ENCODE results near the gene MEGF9. TPM values are rescaled to one million over a fixed set of nuclear protein-coding genes. Genes with fewer than 3 reads are reported as not detected.

MEGF9 gene
- total RNA-seq, 2 experiments from 2014 or later: 3.8 to 3.9 TPM

DNA sequence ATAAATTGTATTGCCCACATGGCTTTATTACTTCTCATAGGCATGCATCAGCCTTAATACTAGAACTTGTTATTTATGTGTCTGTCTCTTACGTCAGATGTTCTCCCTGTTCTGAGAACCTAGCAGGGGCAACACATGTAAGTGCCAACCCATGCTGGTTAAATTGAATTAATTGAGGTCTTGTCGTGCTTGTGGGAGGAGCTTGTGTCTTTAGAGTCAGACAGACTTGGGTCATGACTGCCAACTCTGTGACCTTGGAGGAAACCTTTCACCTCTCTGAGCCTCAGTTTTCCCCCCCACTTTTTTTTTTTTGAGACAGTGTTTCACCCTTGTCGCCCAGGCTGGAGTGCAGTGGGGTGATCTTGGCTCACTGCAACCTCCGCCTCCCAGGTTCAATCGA lies 2.2 kb upstream of the MEGF9 start:
- no peak overlapping the region for H3K4me3 Mint-ChIP-seq
- no peak overlapping the region for H3K27ac Mint-ChIP-seq
- H3K9me3 Mint-ChIP-seq: no peaks in the 10 kb centered on the region
- DNase-seq: no peak
- H3K4me1 Mint-ChIP-seq: peaks cover 22% of the 10 kb centered on the region
- H3K27me3 Mint-ChIP-seq: no peaks in the 10 kb centered on the region
- H3K36me3 Mint-ChIP-seq: no peaks in the 10 kb centered on the region

DNA sequence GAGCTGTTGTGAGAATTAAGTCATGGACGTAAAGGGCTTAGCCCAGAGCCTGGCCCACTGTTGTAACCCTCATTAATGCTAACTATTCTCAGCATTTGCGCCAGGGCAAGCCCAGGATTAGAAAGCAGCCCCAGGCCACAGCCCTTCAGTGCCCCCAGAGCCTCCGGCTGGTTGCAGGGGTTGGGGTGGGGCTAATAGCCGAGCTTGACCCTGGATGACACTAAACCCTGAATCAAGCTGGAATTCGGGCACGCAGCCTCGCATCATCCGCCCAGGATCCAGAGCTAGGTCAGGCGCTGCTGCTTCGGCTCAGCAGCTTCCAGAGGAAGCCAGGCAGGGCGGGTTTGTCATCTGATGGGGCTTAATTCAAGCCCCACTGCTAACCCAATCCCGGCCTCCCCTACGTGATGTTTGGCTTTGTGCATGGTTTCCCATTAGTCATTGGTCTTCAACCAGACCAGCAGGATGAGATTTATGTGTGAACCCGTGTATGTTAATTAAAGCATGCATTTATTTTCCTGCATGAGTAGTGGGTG lies 1.2 kb upstream of the MEGF9 start:
- H3K9me3 Mint-ChIP-seq: no peaks in the 10 kb centered on the region
- peak overlapping the region; percentile 84 for H3K4me3 Mint-ChIP-seq
- peaks cover 32% of the 10 kb centered on the region for H3K4me1 Mint-ChIP-seq
- no peak overlapping the region for H3K27ac Mint-ChIP-seq
- H3K27me3 Mint-ChIP-seq: no peaks in the 10 kb centered on the region
- DNase-seq: no peak
- no peaks in the 10 kb centered on the region for H3K36me3 Mint-ChIP-seq

DNA sequence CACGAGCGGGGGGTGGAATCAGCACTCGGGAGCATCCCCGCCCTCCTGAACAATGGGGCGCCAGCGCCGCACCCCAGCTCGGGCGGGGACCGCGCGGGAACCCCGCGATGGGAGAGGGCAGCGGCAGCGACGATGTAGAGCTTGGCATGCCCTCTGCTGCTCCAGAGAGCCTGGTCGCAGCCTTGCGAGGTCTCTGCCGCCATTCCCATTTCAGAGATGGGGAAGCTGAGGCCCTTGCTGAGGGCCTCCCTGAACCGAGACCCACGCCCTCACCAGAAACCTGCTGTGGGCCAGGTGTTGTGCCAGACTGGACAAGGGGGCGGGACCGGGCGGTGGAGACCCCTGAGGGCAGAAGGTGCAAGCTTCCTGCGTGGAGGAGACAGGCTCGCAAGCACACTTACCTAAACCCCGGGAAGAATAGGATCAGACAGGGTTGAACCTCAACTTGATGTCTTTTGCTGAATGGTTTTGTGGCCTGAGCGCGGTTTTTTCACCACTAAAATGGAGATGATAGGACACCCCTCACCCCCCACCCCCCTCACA lies 647 bp upstream of the MEGF9 start:
- H3K4me1 Mint-ChIP-seq: peaks cover 34% of the 10 kb centered on the region
- H3K27ac Mint-ChIP-seq: peak overlapping the region; percentile 48
- DNase-seq: no peak
- H3K36me3 Mint-ChIP-seq: no peaks in the 10 kb centered on the region
- H3K27me3 Mint-ChIP-seq: no peaks in the 10 kb centered on the region
- no peaks in the 10 kb centered on the region for H3K9me3 Mint-ChIP-seq
- H3K4me3 Mint-ChIP-seq: peak overlapping the region; percentile 84

DNA sequence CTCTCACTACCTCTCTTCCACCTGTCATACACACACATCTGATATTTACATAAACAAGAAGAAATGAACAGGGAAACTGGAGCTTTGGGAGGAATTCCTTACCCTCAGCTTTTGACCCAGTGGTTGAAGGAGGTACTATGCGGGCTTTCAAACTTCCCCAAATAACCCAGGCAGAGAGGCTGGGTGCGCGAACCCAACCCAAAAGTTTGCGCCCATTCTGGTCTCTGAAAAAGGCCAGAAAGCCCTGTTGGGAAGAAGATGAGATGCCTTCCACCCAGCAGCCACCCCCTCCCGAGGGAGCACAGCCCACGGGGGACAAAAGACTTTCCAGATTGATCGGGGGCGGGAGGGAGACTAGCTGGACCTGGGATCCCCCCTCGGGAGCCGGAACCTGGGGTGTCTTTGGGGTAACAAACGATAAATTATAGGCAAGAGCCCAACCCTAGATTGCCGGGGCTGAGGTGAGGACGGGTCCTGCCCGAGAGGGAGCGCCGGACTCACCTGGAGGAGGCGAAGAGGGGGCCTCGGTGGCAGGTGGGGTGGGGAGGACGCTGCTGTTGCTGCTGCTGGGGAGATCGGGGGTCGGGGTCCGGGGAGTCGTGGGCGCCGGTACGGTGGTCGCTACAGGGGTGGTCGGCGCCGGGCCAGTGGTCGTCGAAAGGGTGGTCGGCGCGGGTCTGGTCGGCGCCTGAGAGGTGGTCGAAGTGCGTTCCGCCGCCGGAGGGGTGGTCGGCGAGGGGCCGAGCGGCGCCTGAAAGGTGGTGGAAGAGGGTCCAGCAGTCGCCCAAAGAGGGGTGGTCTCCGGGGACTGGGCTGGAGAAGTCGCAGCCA lies 798 bp downstream of the MEGF9 start:
- H3K27me3 Mint-ChIP-seq: no peaks in the 10 kb centered on the region
- peaks cover 39% of the 10 kb centered on the region for H3K4me1 Mint-ChIP-seq
- H3K36me3 Mint-ChIP-seq: no peaks in the 10 kb centered on the region
- H3K4me3 Mint-ChIP-seq: peak overlapping the region; percentile 85
- H3K27ac Mint-ChIP-seq: peak overlapping the region; percentile 63
- no peak for DNase-seq
- no peaks in the 10 kb centered on the region for H3K9me3 Mint-ChIP-seq

DNA sequence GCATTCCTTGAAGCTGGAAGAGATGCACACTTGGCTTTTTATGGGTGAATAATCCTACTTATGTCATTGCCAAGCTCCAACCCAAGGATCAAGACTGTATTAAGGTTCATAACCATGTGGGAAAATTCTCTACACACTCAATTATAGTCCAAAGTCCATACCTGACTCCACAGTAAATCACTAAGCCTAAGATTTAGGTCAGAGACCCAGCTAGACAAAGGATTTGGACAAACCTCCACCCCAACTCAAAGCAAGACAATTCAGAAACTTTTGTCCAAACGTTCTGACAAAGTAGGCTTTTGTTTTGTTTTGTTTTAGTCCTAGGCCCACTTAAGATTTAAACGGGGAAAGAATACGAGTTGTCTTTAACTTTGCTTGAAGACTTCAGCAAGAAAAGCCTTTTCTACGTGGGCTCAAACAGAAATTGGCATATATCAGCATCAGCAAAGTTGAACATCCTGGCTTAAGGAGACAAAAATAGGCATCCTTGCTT lies 1.7 kb downstream of the MEGF9 start:
- Mint-ChIP-seq H3K36me3 (peaks cover under 1% of the 10 kb centered on the region), H3K27me3 (no peaks in the 10 kb centered on the region), H3K27ac (peak overlapping the region; percentile 75), H3K4me1 (peaks cover 39% of the 10 kb centered on the region), H3K9me3 (no peaks in the 10 kb centered on the region), H3K4me3 (peak overlapping the region; percentile 85)
- no peak for DNase-seq

DNA sequence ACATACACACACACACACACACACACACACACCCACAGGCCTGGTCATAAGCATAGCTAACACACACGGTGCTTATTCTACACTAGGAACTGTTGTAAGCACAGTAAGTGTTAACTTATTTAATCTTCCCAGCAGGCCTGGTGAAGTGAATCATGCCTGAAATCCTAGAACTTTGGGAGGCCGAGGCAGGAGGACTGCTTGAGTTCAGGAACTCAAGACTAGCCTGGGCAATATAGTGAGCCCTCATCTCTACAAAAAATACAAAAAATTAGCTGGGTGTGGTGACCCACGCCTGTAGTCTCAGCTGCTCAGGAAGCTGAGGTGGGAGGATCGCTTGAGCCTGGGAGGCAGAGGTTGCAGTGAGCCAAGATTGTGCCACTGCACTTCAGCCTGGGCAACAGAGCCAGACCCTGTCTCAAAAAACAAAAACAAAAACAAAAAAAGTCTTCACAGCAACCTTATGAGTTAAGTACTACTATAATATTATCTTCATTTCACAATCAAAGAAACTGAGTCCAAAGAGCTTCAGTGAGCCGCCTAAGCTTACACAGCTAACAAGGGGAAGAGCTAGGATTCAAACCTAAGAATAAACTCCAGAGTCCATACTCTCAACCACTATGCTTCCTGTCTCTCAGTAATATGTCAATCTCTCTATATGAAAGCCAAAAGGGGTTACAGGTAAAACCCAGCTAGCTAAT lies 2.3 kb downstream of the MEGF9 start:
- Mint-ChIP-seq H3K4me1 (peaks cover 39% of the 10 kb centered on the region), H3K27me3 (no peaks in the 10 kb centered on the region), H3K36me3 (peaks cover 2% of the 10 kb centered on the region), H3K4me3 (peak overlapping the region; percentile 85), H3K27ac (peak overlapping the region; percentile 75), H3K9me3 (no peaks in the 10 kb centered on the region)
- no peak for DNase-seq

- Mint-ChIP-seq H3K4me3 (no peak overlapping the region), H3K27me3 (no peaks in the 10 kb centered on the region), H3K27ac (peak overlapping the region; percentile 6), H3K4me1 (peaks cover 39% of the 10 kb centered on the region), H3K36me3 (peaks cover 2% of the 10 kb centered on the region), H3K9me3 (no peaks in the 10 kb centered on the region)
- no peak for DNase-seq
Measured at GRCh38 chr9:120711354-120711753, 2.9 kb downstream of the MEGF9 start.

DNA sequence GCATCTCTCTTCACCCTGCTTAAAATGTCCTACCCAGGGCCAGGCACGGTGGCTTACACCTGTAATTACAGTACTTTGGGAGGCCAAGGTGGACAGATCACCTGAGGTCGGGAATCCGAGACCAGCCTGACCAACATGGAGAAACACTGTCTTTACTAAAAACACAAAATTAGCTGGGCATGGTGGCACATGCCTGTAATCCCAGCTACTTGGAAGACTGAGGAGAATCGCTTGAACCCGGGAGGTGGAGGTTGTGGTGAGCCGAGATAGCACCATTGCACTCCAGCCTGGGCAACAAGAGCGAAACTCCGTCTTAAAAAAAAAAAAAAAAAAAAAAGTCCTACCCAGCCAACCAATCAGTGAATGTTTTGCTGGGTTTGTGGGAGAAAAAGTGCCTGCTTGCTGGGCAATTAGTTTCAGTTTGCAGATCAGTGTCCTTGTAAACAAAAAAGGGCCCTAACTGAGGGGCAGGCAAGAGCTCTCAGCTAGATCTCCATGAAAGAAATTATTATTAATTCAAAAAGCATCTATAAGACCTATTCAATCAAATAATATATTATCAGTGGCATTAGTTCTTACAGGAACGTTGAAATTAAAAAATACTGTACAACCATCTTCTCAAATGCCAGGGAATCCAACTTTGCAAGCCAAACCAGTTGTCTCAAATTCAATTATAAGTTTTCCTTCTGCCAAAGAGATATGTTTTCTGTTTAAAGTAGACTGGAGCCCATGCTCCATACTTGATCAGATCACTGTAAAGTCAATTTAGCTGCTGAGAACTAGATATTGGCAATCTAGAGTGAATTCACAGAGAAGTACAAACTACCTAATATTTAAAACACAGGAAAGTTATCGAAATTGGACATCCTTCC lies 3.9 kb downstream of the MEGF9 start:
- Mint-ChIP-seq H3K4me3 (peak overlapping the region; percentile 79), H3K27ac (peak overlapping the region; percentile 68), H3K36me3 (peaks cover 2% of the 10 kb centered on the region), H3K9me3 (no peaks in the 10 kb centered on the region), H3K27me3 (no peaks in the 10 kb centered on the region), H3K4me1 (peaks cover 39% of the 10 kb centered on the region)
- no peak for DNase-seq

DNA sequence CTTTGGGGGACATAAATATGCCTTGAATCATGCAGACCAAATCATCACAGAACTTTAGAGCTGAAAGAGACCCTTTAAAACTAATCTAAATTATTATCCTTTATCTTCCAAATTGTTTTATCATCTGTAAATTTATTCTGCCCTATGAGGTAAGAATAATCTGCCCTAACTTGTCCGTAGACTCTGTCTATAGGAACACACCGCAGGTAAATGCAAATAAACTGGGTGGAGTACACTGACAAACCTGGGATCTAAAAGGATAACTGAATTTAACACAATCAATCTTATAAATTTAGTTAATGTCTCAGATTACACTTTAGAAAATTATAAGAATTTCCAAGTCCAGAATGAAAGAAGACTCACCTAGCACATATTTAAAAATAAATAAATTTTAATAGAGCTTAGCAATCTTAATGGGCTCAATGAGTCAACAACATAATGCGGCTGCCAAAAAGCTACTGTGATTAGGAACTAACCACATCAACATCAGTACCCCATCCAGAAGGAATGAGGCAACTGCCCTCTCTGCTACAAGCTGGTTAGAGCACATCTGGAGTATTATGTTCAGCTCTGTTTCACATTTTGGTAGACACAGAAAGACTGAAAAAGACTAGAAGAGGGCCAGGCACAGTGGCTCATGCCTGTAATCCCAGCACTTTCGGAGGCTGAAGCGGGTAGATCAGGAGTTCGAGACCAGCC lies 5.6 kb downstream of the MEGF9 start:
- peaks cover 4% of the 10 kb centered on the region for H3K36me3 Mint-ChIP-seq
- H3K9me3 Mint-ChIP-seq: no peaks in the 10 kb centered on the region
- H3K4me3 Mint-ChIP-seq: no peak overlapping the region
- no peak overlapping the region for H3K27ac Mint-ChIP-seq
- H3K27me3 Mint-ChIP-seq: no peaks in the 10 kb centered on the region
- no peak for DNase-seq
- H3K4me1 Mint-ChIP-seq: peaks cover 36% of the 10 kb centered on the region

- DNase-seq: no peak
- Mint-ChIP-seq H3K9me3 (no peaks in the 10 kb centered on the region), H3K27ac (no peak overlapping the region), H3K36me3 (peaks cover 4% of the 10 kb centered on the region), H3K4me1 (peaks cover 23% of the 10 kb centered on the region), H3K4me3 (no peak overlapping the region), H3K27me3 (no peaks in the 10 kb centered on the region)
Measured at GRCh38 chr9:120707170-120707569, 7.1 kb downstream of the MEGF9 start.

DNA sequence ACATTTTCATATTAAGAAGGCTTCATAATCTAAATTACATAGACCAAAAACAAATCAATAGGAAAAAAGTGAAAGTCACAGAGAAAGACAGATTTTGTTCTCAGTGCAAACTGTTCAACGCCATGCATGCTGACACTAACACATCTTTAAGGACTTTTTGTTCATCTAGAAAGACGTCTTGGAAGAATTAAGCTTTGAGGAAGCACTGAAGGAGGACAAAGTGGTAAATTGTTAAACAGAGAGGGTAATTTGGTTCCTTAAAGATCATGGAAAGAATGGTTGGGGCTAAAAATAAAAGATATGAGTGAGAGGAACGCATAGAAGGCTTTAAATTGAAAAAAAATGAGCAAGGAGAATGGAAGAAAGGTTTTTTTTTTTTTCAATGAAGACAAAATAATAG lies 9.1 kb downstream of the MEGF9 start:
- no peak for DNase-seq
- Mint-ChIP-seq H3K9me3 (no peaks in the 10 kb centered on the region), H3K36me3 (peaks cover 4% of the 10 kb centered on the region), H3K27me3 (no peaks in the 10 kb centered on the region), H3K4me3 (no peak overlapping the region), H3K4me1 (peaks cover 7% of the 10 kb centered on the region), H3K27ac (no peak overlapping the region)

DNA sequence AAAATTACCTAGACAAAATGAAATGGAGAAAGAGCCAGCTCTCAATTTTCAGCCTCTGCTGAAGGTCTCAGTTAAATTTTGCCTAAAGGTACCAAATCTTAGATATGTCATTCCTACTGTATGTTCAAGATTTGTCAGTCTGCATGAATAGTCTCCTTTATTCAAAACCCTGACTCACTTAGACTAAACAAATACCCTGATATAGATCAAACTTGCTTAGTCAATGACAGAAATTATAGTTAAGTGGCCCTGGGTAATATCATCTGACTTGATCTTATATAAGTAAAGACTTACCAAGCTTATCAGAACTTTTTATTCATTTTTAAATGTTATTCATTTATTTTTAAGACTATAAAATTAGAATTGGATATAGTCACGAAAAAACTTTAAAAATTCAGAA lies 12.2 kb downstream of the MEGF9 start:
- Mint-ChIP-seq H3K27me3 (no peaks in the 10 kb centered on the region), H3K27ac (no peak overlapping the region), H3K36me3 (peaks cover 4% of the 10 kb centered on the region), H3K4me1 (peaks cover 8% of the 10 kb centered on the region), H3K9me3 (no peaks in the 10 kb centered on the region), H3K4me3 (no peak overlapping the region)
- DNase-seq: no peak

GRCh38 chr9:120701248-120701647 lies 13.0 kb downstream of the MEGF9 start:
- H3K27ac Mint-ChIP-seq: no peak overlapping the region
- no peaks in the 10 kb centered on the region for H3K27me3 Mint-ChIP-seq
- H3K9me3 Mint-ChIP-seq: no peaks in the 10 kb centered on the region
- peaks cover 4% of the 10 kb centered on the region for H3K36me3 Mint-ChIP-seq
- DNase-seq: no peak
- H3K4me3 Mint-ChIP-seq: no peak overlapping the region
- peaks cover 12% of the 10 kb centered on the region for H3K4me1 Mint-ChIP-seq

DNA sequence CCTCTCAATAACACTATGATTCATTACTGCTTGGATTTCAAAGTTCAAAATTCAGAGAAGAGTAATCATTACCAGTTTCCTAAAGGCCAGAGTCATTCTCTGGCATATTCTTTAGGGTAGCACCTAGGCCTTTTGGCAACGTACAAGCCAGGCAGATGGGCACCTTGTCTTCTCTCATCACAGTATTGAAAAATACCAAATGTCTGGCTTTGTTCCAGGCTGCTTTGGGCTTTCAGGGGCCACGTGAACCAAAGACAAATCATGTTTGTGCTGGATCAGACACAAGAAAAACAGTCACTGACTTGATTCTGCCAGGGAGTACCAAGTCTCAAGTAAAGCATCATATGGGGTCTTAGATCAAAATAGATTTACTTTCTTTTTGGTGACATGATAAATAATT lies 15.5 kb downstream of the MEGF9 start:
- Mint-ChIP-seq H3K36me3 (peaks cover 4% of the 10 kb centered on the region), H3K4me1 (peaks cover 31% of the 10 kb centered on the region), H3K27ac (no peak overlapping the region), H3K9me3 (no peaks in the 10 kb centered on the region), H3K4me3 (no peak overlapping the region), H3K27me3 (no peaks in the 10 kb centered on the region)
- DNase-seq: no peak

Data from activated naive CD8-positive, alpha-beta T cell treated with anti-CD3 and anti-CD28 coated beads for 36 hours (primary cell).